H1 (cell line): Measurements from ENCODE around the gene RRP1B. TPM values are rescaled to one million over a fixed set of nuclear protein-coding genes. Genes with fewer than 3 reads are reported as not detected.

ENCODE experiments used
- CTCF ChIA-PET: fragments of 300-600 bp; sonication (Branson Sonifier 250); formaldehyde crosslinking; loops from one replicate; lab custom pipeline; 2021; ENCODE audit not compliant: partially characterized antibody; lab: Charles Lee
- POLR2A ChIA-PET: fragments of 300-600 bp; sonication (Branson Sonifier 250); formaldehyde crosslinking; loops from one replicate; lab custom pipeline; 2021; ENCODE audit warnings: inconsistent platforms; ENCODE audit not compliant: partially characterized antibody; lab: Charles Lee
- DNase-seq, 2 experiments: peaks; one replicate each; pipeline versions ENCODE4 v3.0.0 to v3.0.0-alpha.2; 2010 to 2022; ENCODE audit warnings: low spot score in 2 of 2, low read depth in 1 of 2, mixed read lengths in 1 of 2
- FAIRE-seq: peaks from 2 replicates; lab custom pipeline; 2011; peaks lifted over from hg19 to GRCh38; lab: Jason Lieb, UNC
- H2AFZ ChIP-seq: 2 replicates; pipeline ENCODE4 v1.8.1; 2012; ENCODE audit warnings: low read length, inconsistent platforms
- H2AK5ac ChIP-seq: 2 replicates; pipeline ENCODE4 v1.6.1; 2013; ENCODE audit warnings: low read depth, low read length
- H2BK120ac ChIP-seq: replicated peaks from 2 replicates; pipeline ENCODE3; 2013; ENCODE audit warnings: low read depth, low read length, inconsistent platforms
- H2BK12ac ChIP-seq: 2 replicates; pipeline ENCODE4 v1.6.1; 2013; ENCODE audit warnings: low read depth, low read length
- H2BK15ac ChIP-seq: 2 replicates; pipeline ENCODE4 v1.6.1; 2013; ENCODE audit warnings: low read length
- H2BK20ac ChIP-seq: 2 replicates; pipeline ENCODE4 v1.6.1; 2013; ENCODE audit warnings: low read length
- H2BK5ac ChIP-seq: 2 replicates; pipeline ENCODE4 v1.6.1; 2013; ENCODE audit warnings: low read depth, low read length
- H3K14ac ChIP-seq: 2 replicates; pipeline ENCODE4 v1.6.1; 2013; ENCODE audit warnings: inconsistent platforms; ENCODE audit not compliant: insufficient read length
- H3K18ac ChIP-seq: 2 replicates; pipeline ENCODE4 v1.6.1; 2013; ENCODE audit warnings: low read length; ENCODE audit errors: extremely low read depth
- H3K23ac ChIP-seq: 2 replicates; pipeline ENCODE4 v1.6.1; 2013; ENCODE audit warnings: inconsistent platforms; ENCODE audit not compliant: insufficient read length
- H3K23me2 ChIP-seq: 2 replicates; pipeline ENCODE4 v1.6.1; 2013; ENCODE audit warnings: low read depth, low read length
- H3K27ac ChIP-seq: 2 replicates; pipeline ENCODE4 v1.6.1; 2011; ENCODE audit warnings: low read depth, low read length, inconsistent platforms
- H3K27me3 ChIP-seq, 4 experiments: replicated peaks in 1 of 4; 1 replicate in 1 of 4; 2 replicates in 3 of 4; pipeline versions ENCODE4 v1.6.1 to v1.8.1; 2011 to 2013; ENCODE audit warnings: low read length in 3 of 4, mild to moderate bottlenecking in 3 of 4, inconsistent platforms in 2 of 4, mixed read lengths in 2 of 4, moderate library complexity in 1 of 4; ENCODE audit not compliant: control insufficient read depth in 3 of 4, insufficient read depth in 3 of 4; ENCODE audit errors: extremely low read depth in 1 of 4
- H3K36me3 ChIP-seq, 4 experiments: 2 replicates each; pipeline versions ENCODE4 v1.6.1 to v1.8.1; 2011 to 2013; ENCODE audit warnings: mild to moderate bottlenecking in 4 of 4, low read length in 3 of 4, moderate library complexity in 2 of 4, control low read depth in 1 of 4, inconsistent platforms in 1 of 4; ENCODE audit not compliant: insufficient read depth in 4 of 4, control insufficient read depth in 2 of 4
- H3K4ac ChIP-seq: replicated peaks from 2 replicates; pipeline ENCODE3; 2013; ENCODE audit warnings: low read length, low read depth, mixed read lengths, inconsistent platforms; ENCODE audit not compliant: insufficient read length
- H3K4me1 ChIP-seq, 4 experiments: replicated peaks in 1 of 4; 1 replicate in 1 of 4; 2 replicates in 3 of 4; pipeline versions ENCODE4 v1.6.1 to v1.8.1; 2011 to 2013; ENCODE audit warnings: low read length in 3 of 4, inconsistent platforms in 2 of 4, mixed read lengths in 1 of 4; ENCODE audit not compliant: insufficient read depth in 4 of 4, control insufficient read depth in 3 of 4
- H3K4me2 ChIP-seq, 2 experiments: 2 replicates each; pipeline versions ENCODE4 v1.6.1 to v1.8.1; 2011 to 2013; ENCODE audit warnings: low read depth in 2 of 2, low read length in 2 of 2, control low read depth in 1 of 2, inconsistent platforms in 1 of 2, mild to moderate bottlenecking in 1 of 2; ENCODE audit not compliant: insufficient read depth in 1 of 2
- H3K4me3 ChIP-seq, 4 experiments: fragments of 200-600, 300-600 bp in 1 of 4; sonication (generic), shearing (Covaris generic), sonication (Bioruptor Twin) in 1 of 4; 2 replicates each; pipeline versions ENCODE4 v1.5.1 to v1.8.1; 2011 to 2016; ENCODE audit warnings: low read length in 4 of 4, low read depth in 3 of 4, control low read depth in 2 of 4, inconsistent platforms in 2 of 4, mild to moderate bottlenecking in 2 of 4, mixed read lengths in 1 of 4, moderate library complexity in 1 of 4; ENCODE audit not compliant: insufficient read depth in 2 of 4; ENCODE audit errors: extremely low read depth in 1 of 4
- H3K56ac ChIP-seq: replicated peaks from 2 replicates; pipeline ENCODE3; 2013; ENCODE audit warnings: low read depth, mild to moderate bottlenecking, mixed read lengths, low read length, inconsistent platforms; ENCODE audit not compliant: insufficient read length
- H3K79me1 ChIP-seq: 2 replicates; pipeline ENCODE4 v1.6.1; 2013; ENCODE audit warnings: low read depth, low read length, control low read depth
- H3K79me2 ChIP-seq, 2 experiments: 2 replicates each; pipeline versions ENCODE4 v1.6.1 to v1.8.1; 2012 to 2013; ENCODE audit warnings: low read length in 2 of 2, mild to moderate bottlenecking in 2 of 2, inconsistent platforms in 1 of 2; ENCODE audit not compliant: insufficient read depth in 2 of 2, control insufficient read depth in 1 of 2
- H3K9ac ChIP-seq, 4 experiments: replicated peaks in 1 of 4; 1 replicate in 1 of 4; 2 replicates in 3 of 4; pipeline versions ENCODE4 v1.6.1 to v1.8.1; 2011 to 2013; ENCODE audit warnings: low read depth in 3 of 4, low read length in 3 of 4, control low read depth in 2 of 4, mild to moderate bottlenecking in 2 of 4, moderate library complexity in 2 of 4, inconsistent platforms in 1 of 4; ENCODE audit errors: extremely low read depth in 1 of 4
- H3K9me3 ChIP-seq, 2 experiments: 2 replicates each; pipeline versions ENCODE4 v1.6.1 to v1.8.1; 2012 to 2013; ENCODE audit warnings: mild to moderate bottlenecking in 2 of 2, moderate library complexity in 2 of 2, control low read depth in 1 of 2, inconsistent platforms in 1 of 2, low read depth in 1 of 2, low read length in 1 of 2, mixed read lengths in 1 of 2; ENCODE audit not compliant: insufficient read depth in 2 of 2
- H4K20me1 ChIP-seq, 2 experiments: replicated peaks in 1 of 2; 2 replicates each; pipeline versions ENCODE3 to v1.8.1; 2011 to 2013; ENCODE audit warnings: inconsistent platforms in 2 of 2, low read length in 2 of 2, mild to moderate bottlenecking in 1 of 2; ENCODE audit not compliant: insufficient read depth in 2 of 2, control insufficient read depth in 1 of 2
- H4K5ac ChIP-seq: 2 replicates; pipeline ENCODE4 v1.6.1; 2013; ENCODE audit warnings: low read length, low read depth, mixed read lengths, inconsistent platforms; ENCODE audit not compliant: insufficient read length
- H4K8ac ChIP-seq: 2 replicates; pipeline ENCODE4 v1.8.0; 2013; ENCODE audit warnings: mild to moderate bottlenecking, moderate library complexity, low read length, inconsistent platforms; ENCODE audit not compliant: insufficient read depth; ENCODE audit errors: extremely low read depth
- H4K91ac ChIP-seq: replicated peaks from 2 replicates; pipeline ENCODE3; 2013; ENCODE audit warnings: low read length, mixed read lengths, inconsistent platforms; ENCODE audit not compliant: insufficient read length
- CTCF ChIP-seq, 3 experiments: IDR thresholded peaks; 1 replicate in 2 of 3; 2 replicates in 1 of 3; pipeline versions ENCODE4 v1.5.1 to v1.6.1; 2011; ENCODE audit warnings: low read length in 3 of 3, mild to moderate bottlenecking in 3 of 3, inconsistent platforms in 2 of 3, low read depth in 1 of 3, moderate library complexity in 1 of 3; ENCODE audit not compliant: insufficient read depth in 1 of 3; ENCODE audit errors: control extremely low read depth in 1 of 3
- JUND ChIP-seq: IDR thresholded peaks from 2 replicates; pipeline ENCODE4 v1.6.1; 2011; ENCODE audit warnings: mild to moderate bottlenecking, improper control_type of control experiment, low read length
- WGBS, 2 experiments: shearing (Covaris generic) in 1 of 2; methylation state at CpG; one replicate each; pipeline versions ENCODE4 v1.1.6 to v1.1.7; 2013 to 2015; ENCODE audit warnings: low lambda C conversion rate in 2 of 2, mixed read lengths in 2 of 2, inconsistent platforms in 1 of 2, low coverage in 1 of 2, missing lambda C conversion rate in 1 of 2; ENCODE audit not compliant: insufficient replicate concordance in 2 of 2, insufficient coverage in 1 of 2, insufficient read length in 1 of 2; ENCODE audit errors: extremely low coverage in 1 of 2, missing lambda C conversion rate in 1 of 2; 5-methylcytosine and 5-hydroxymethylcytosine counted together
- polyA plus RNA-seq, 7 experiments: library from polyadenylated mRNA; depleted of rRNA in 3 of 7; stranded (reverse) in 5 of 7; unstranded in 2 of 7; fragments of >200 nt in 5 of 7; fragments of 200-250 nt in 2 of 7; gene quantifications; 1 replicate in 5 of 7; 2 replicates in 1 of 7; 4 replicates in 1 of 7; pipeline versions ENCODE4 v1.2.1 to v1.2.3, GENCODE V29; 2011 to 2013; ENCODE audit warnings: missing spikeins in 2 of 7, mixed read lengths in 2 of 7
- total RNA-seq: library from RNA; stranded (reverse); fragmentation: NEBNext Ultra II Directional; extraction: Animal tissue kit (Norgen Biotek cat#: 25700); gene quantifications from 2 replicates; pipeline ENCODE4 v1.2.1, GENCODE V29; 2021
- TF ChIP-seq, protein P1 (sequence below): IDR thresholded peaks from 2 replicates; pipeline ENCODE4 v1.6.1; 2011; ENCODE audit warnings: low read depth, mild to moderate bottlenecking, low read length; ENCODE audit not compliant: insufficient read depth

RRP1B gene
- total and polyA plus RNA-seq, 2 of the 8 experiments (the other 6 are each of a cell fraction or from before 2014, with no cell fraction given): 25.8 to 97.3 TPM

DNA sequence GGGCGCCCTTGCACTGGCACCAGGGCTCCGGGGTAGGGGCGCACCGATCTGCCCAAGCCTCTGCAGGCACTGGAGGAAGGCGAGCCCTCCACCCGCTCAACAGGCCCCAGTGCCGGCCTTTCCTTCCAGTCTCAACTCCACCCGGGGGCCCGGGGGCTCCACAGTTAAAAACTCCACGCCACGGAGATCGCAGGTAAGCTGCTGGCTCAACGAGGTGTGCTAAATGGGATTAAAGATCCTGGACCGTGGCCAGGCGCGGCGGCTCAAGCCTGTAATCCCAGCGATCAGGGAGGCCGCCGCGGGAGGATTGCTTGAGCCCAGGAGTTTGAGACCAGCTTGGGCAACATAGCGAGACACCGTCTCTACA, 608 bp upstream of the RRP1B start:
- TF ChIP-seq, protein P1, sequence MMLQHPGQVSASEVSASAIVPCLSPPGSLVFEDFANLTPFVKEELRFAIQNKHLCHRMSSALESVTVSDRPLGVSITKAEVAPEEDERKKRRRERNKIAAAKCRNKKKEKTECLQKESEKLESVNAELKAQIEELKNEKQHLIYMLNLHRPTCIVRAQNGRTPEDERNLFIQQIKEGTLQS: no peak
- TF ChIP-seq JUND: no peak
- no peak for TF ChIP-seq CTCF (IDR thresholded peaks at IDR 0.05; ENCODE audit: control extremely low read depth in 1 of 3, insufficient read depth in 1 of 3, low read depth in 1 of 3, low read length in 3 of 3)
- ChIA-PET CTCF (no interaction called here), POLR2A (interaction anchor here (0.9 to 1.6 kb wide), 6 partner anchors 11 to 69 kb away, joined by 3 to 5 read pairs (median 3); no protein-coding TSS in a partner anchor)
- H3K14ac ChIP-seq: no peak overlapping the region
- H4K8ac ChIP-seq: peak overlapping the region; percentile 96
- peaks cover 3 to 14% (median 9%) of the 10 kb centered on the region in 4 experiments; a peak in 6 of 8 replicates for H3K36me3 ChIP-seq
- DNase-seq (no peak), FAIRE-seq (no peak)
- peaks cover 0 to 6% (median 2%) of the 10 kb centered on the region in 4 experiments; a peak in 5 of 7 replicates for H3K4me1 ChIP-seq
- peaks cover 11% of the 10 kb centered on the region; the same call in 1 of the 2 replicates for H3K79me1 ChIP-seq
- no peak overlapping the region for H2BK15ac ChIP-seq
- H2BK12ac ChIP-seq: peak overlapping the region; percentile 29; the same call in 1 of the 2 replicates
- H3K18ac ChIP-seq: no peak overlapping the region
- no peak overlapping the region; the same call in 1 of the 2 replicates for H2AK5ac ChIP-seq
- peak overlapping the region in 1 of 4 experiments; percentile 98; a peak in 2 of 8 replicates for H3K4me3 ChIP-seq
- no peak overlapping the region for H2BK5ac ChIP-seq
- 93% methylated on average over 19 of the region's 23 CpGs; no CpG with 5 or more reads in 1 of the 2 experiments for WGBS, 2 experiments
- H3K23me2 ChIP-seq: no peaks in the 10 kb centered on the region
- no peak overlapping the region for H3K4ac ChIP-seq
- H3K56ac ChIP-seq: no peak overlapping the region
- no peak overlapping the region for H3K23ac ChIP-seq
- H4K20me1 ChIP-seq: peaks cover 0 to 8% of the 10 kb centered on the region in 2 experiments
- peak overlapping the region; percentile 61 for H4K5ac ChIP-seq
- peaks cover 19 to 40% of the 10 kb centered on the region in 2 experiments for H3K79me2 ChIP-seq
- H3K27ac ChIP-seq: no peak overlapping the region
- H3K9me3 ChIP-seq: peaks cover 0 to 5% of the 10 kb centered on the region in 2 experiments; a peak in 1 of 4 replicates
- no peak overlapping the region for H2BK120ac ChIP-seq
- no peak overlapping the region for H4K91ac ChIP-seq
- 0 out of 4 replicates have a peak overlapping the region, but pooled peaks of 1 of the 2 experiments have one; percentile 82 for H3K4me2 ChIP-seq
- peaks cover 0 to 5% (median 2%) of the 10 kb centered on the region in 4 experiments; a peak in 3 of 7 replicates for H3K27me3 ChIP-seq
- no peak overlapping the region; a peak in 1 of 7 replicates for H3K9ac ChIP-seq
- H2AFZ ChIP-seq: no peak overlapping the region
- H2BK20ac ChIP-seq: no peak overlapping the region
